H1 (cell line): ENCODE data around the gene DIPK1B. TPM values are rescaled to one million over a fixed set of nuclear protein-coding genes. Genes with fewer than 3 reads are reported as not detected.

Experiments
- HDAC6 ChIP-seq: IDR thresholded peaks from one replicate; pipeline ENCODE4 v1.7.1; 2012; ENCODE audit warnings: low read depth, mild to moderate bottlenecking, inconsistent platforms, low read length, moderate library complexity
- POLR2A ChIP-seq, 2 experiments: IDR thresholded peaks; 1 replicate in 1 of 2; 2 replicates in 1 of 2; pipeline ENCODE4 v1.6.1; 2011; ENCODE audit warnings: low read depth in 2 of 2, low read length in 2 of 2, mild to moderate bottlenecking in 2 of 2; ENCODE audit errors: control extremely low read depth in 1 of 2
- SAP30 ChIP-seq: fragments of 300-600 bp; sonication (generic); IDR thresholded peaks from 2 replicates; pipeline ENCODE4 v1.7.1; 2012; ENCODE audit warnings: low read length, moderate library complexity, mild to moderate bottlenecking, inconsistent platforms; ENCODE audit not compliant: insufficient read depth, insufficient replicate concordance
- TAF1 ChIP-seq: IDR thresholded peaks from 2 replicates; pipeline ENCODE4 v1.6.1; 2011; ENCODE audit warnings: mild to moderate bottlenecking, low read depth, low read length
- polyA plus RNA-seq, 7 experiments: library from polyadenylated mRNA; depleted of rRNA in 3 of 7; stranded (reverse) in 5 of 7; unstranded in 2 of 7; fragments of >200 nt in 5 of 7; fragments of 200-250 nt in 2 of 7; gene quantifications; 1 replicate in 5 of 7; 2 replicates in 1 of 7; 4 replicates in 1 of 7; pipeline versions ENCODE4 v1.2.1 to v1.2.3, GENCODE V29; 2011 to 2013; ENCODE audit warnings: missing spikeins in 2 of 7, mixed read lengths in 2 of 7
- total RNA-seq: library from RNA; stranded (reverse); fragmentation: NEBNext Ultra II Directional; extraction: Animal tissue kit (Norgen Biotek cat#: 25700); gene quantifications from 2 replicates; pipeline ENCODE4 v1.2.1, GENCODE V29; 2021

The DIPK1B gene
- total and polyA plus RNA-seq, 2 of the 8 experiments (the other 6 are each of a cell fraction or from before 2014, with no cell fraction given), result 32.3 to 64.8 TPM

GRCh38 chr9:136709454-136710109 is 2.8 kb upstream of the DIPK1B start (continued):
- no peak for TF ChIP-seq POLR2A (IDR thresholded peaks at IDR 0.05; ENCODE audit: control extremely low read depth in 1 of 2, low read depth in 2 of 2, low read length in 2 of 2)
- no peak for TF ChIP-seq SAP30
- TF ChIP-seq TAF1, result no peak
- TF ChIP-seq HDAC6, result no peak
